ENCODE results near the gene TLK1.
"Not testable (repeated sequence)": the region's sequence is repeated elsewhere in the genome, so short reads cannot be mapped to it uniquely, and the experiment has no call there.

Gene TLK1

GRCh38 chr2:171167352-171167997 is 6.8 kb upstream of the TLK1 start:
- no peak for DNase-seq

GRCh38 chr2:171166328-171166983 is 5.8 kb upstream of the TLK1 start:
- no peak for DNase-seq

- no peak for DNase-seq
Observed at GRCh38 chr2:171165967-171166327, 5.3 kb upstream of the TLK1 start.

- DNase-seq = no peak
Observed at GRCh38 chr2:171163261-171163660, 2.6 kb upstream of the TLK1 start.

- not testable (repeated sequence) for DNase-seq
Observed at GRCh38 chr2:171162522-171163197, 2.0 kb upstream of the TLK1 start.

- DNase-seq = peak; percentile 72
Observed at GRCh38 chr2:171160956-171161740, 455 bp upstream of the TLK1 start.

- peak; percentile 69 for DNase-seq
Observed at GRCh38 chr2:171159372-171160118, 1.1 kb downstream of the TLK1 start.

GRCh38 chr2:171158790-171159371 is 1.8 kb downstream of the TLK1 start:
- no peak for DNase-seq

- DNase-seq = no peak
Observed at GRCh38 chr2:171158036-171158789, 2.5 kb downstream of the TLK1 start.

GRCh38 chr2:171157109-171157500 is 3.6 kb downstream of the TLK1 start:
- no peak for DNase-seq

- DNase-seq = no peak
Observed at GRCh38 chr2:171154348-171154747, 6.3 kb downstream of the TLK1 start.

GRCh38 chr2:171150694-171151285 is 9.9 kb downstream of the TLK1 start:
- no peak for DNase-seq

GRCh38 chr2:171149986-171150693 is 10.6 kb downstream of the TLK1 start:
- no peak for DNase-seq

GRCh38 chr2:171149171-171149938 is 11.3 kb downstream of the TLK1 start:
- no peak for DNase-seq

GRCh38 chr2:171147081-171147480 is 13.6 kb downstream of the TLK1 start:
- no peak for DNase-seq

- no peak for DNase-seq
Observed at GRCh38 chr2:171146633-171147032, 14.1 kb downstream of the TLK1 start.

- DNase-seq = no peak
Observed at GRCh38 chr2:171146071-171146470, 14.6 kb downstream of the TLK1 start.

GRCh38 chr2:171143670-171144062 is 17.0 kb downstream of the TLK1 start:
- DNase-seq = no peak

- DNase-seq = no peak
Observed at GRCh38 chr2:171142398-171142797, 18.3 kb downstream of the TLK1 start.

- DNase-seq = no peak
Observed at GRCh38 chr2:171141320-171141719, 19.4 kb downstream of the TLK1 start.

All from stimulated activated CD8-positive, alpha-beta memory T cell treated with anti-CD3 and anti-CD28 coated beads, Interleukin-4, amount 100 ng/mL, for 48 hours (primary cell).